GM12875 (cell line): Measurements from ENCODE around the gene KLHL15.

Experiments
- H3K4me3 ChIP-seq: one replicate; pipeline ENCODE4 v1.5.1; 2011; ENCODE audit warnings: low read depth, low read length, control low read depth
- TF ChIP-seq, protein P1 (sequence below): IDR thresholded peaks from 2 replicates; pipeline ENCODE4 v1.5.1; 2011; ENCODE audit warnings: low read depth, mild to moderate bottlenecking, control low read depth, inconsistent platforms, low read length, moderate library complexity, borderline replicate concordance; ENCODE audit not compliant: insufficient read depth

KLHL15 gene

DNA sequence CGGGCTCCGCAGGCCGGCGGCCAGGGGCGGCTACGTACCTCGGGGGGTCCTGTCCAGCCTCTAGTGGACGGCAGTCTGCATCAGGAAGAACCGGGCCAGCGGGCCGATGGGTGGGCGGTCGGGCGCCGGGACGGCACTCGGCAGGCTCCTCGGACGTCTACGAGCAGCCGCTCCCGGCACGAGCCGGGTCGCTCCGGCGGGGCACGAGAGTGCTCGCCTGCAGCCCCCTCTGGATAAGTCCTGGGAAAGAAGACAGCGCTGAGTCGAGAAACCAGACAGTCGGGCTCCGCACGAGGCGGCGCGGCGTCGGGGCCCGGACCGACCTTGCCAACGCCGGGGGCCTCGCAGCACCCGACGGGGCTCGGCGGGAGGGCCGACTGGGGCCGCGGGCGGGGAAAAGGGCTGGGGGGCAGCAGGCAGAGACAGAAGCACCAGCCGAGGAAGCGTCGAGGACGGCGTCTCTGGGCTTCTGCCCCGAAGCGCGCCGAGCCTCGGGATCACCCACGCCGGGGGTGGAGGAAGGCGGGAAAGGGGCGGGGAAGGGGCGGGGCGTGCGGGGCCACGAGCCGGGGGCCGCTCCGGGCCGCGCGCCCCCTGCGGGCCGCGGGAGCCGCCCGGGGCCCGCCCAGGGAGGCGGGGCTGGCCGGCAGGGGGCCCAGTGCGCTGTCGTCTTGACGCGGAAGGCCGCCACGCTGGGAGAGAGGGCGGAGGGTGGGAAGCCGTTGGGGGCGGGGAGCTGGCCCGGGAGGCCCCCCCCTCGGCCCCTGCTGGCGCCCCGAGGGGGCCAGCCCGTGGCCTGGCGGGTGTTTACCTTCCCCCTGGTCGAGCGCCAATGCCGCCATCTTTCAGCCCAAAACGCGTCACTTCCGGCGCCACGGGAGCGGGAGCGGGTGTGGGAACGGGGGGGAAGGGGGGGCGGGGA, 1.9 kb downstream of the KLHL15 start:
- TF ChIP-seq, protein P1, sequence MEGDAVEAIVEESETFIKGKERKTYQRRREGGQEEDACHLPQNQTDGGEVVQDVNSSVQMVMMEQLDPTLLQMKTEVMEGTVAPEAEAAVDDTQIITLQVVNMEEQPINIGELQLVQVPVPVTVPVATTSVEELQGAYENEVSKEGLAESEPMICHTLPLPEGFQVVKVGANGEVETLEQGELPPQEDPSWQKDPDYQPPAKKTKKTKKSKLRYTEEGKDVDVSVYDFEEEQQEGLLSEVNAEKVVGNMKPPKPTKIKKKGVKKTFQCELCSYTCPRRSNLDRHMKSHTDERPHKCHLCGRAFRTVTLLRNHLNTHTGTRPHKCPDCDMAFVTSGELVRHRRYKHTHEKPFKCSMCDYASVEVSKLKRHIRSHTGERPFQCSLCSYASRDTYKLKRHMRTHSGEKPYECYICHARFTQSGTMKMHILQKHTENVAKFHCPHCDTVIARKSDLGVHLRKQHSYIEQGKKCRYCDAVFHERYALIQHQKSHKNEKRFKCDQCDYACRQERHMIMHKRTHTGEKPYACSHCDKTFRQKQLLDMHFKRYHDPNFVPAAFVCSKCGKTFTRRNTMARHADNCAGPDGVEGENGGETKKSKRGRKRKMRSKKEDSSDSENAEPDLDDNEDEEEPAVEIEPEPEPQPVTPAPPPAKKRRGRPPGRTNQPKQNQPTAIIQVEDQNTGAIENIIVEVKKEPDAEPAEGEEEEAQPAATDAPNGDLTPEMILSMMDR: 0 out of 2 replicates have a peak, but pooled peaks have one; percentile 15

DNA sequence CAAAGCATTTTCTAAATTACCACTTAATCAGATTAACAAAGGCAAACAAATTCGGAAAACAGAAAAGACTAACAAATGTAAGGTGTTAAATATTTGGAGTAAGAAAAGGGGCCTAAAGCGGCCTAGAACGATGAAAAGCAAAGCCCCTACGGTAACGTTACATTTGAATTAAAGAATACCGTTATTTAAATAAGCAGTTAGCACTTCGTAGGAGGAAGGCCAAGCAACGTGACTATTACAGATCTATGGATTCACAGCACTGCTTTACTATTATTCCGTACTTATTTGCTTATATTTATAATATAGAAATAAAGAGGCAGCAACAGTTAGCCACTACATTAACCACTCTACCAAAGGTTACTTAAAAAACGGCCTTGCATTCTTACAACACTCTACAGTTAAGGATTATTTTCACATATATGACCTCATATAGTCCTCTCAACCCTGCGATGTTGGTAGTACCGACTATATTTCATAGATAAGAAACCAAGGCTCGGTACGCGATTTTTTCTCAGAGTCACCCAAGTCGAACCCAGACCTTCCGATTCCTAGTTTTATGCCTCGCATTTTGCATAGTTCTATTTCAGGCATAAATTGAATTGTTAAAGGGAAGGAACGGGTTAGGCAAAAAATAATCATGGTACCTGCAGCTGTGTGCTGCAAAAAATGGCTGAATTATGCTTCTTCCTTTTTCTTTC, 2.9 kb downstream of the KLHL15 start:
- H3K4me3 ChIP-seq: peak overlapping the region; percentile 88

More for the DNA sequence above, 1.9 kb downstream of the KLHL15 start:
- H3K4me3 ChIP-seq: peak overlapping the region; percentile 88

DNA sequence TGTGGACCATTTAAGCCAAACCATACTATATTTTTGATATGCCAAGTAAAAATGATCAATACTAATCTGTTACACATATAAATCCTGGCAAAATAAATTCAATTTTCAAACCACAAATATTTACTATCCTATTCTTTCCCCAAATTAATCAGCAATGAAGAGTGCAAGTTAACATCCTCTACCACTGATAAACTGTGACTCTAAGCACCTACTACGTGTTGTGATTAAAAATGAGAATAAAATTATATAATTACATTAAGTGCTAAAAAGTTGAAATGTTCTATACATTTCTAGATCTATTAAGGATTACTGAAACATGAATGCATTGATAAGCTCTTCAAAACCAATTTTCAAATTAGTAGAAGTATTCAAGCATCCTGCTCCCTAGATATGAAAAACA, 3.4 kb downstream of the KLHL15 start:
- peak overlapping the region; percentile 88 for H3K4me3 ChIP-seq
- TF ChIP-seq, protein P1: no peak

More for the DNA sequence above, 2.9 kb downstream of the KLHL15 start:
- TF ChIP-seq, protein P1: no peak

DNA sequence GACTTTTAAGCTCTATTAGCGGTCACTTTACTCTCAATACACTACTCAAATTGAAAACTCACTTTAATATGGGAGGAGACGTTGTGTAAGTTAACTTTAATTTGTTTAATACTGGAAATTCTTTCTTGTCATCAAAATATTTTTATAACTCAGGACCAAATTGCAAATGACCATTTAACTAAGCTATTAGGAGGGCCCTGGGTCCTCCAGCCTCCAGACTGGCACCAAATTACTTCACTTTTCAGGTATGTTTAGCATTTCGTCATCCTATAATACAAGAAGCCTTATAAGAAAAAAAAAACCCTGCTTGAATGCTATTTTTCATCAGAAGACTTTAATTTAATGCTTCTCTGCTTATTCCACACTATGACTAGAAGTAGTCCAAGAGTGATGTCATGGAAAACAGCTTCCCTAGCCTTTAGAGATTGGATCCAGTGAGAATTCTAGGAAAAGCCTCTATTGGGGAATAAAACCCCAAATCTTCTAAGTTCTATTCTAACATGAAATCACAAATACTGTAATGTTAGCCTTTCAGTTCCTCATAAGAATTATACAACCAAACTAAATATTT, 6.6 kb downstream of the KLHL15 start:
- TF ChIP-seq, protein P1: no peak
- no peak overlapping the region for H3K4me3 ChIP-seq

DNA sequence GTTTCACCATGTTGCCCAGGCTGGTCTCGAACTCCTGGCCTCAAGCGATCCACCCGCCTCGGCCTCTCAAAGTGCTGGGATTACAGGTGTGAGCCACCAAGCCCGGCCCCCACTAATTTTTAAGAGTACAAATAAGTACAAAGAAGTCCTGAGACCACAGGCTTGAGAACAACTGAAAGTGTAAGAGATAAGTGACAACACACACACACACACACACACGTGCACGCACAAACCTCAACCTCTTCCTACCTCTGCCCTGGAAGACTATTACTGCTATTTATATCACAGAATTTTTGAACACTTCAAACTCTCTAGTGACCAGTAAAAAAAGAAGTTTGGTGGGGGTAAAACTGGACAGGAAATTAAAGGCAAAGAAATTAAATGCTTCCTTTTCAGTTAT, 7.5 kb downstream of the KLHL15 start:
- TF ChIP-seq, protein P1: no peak
- H3K4me3 ChIP-seq: no peak overlapping the region

DNA sequence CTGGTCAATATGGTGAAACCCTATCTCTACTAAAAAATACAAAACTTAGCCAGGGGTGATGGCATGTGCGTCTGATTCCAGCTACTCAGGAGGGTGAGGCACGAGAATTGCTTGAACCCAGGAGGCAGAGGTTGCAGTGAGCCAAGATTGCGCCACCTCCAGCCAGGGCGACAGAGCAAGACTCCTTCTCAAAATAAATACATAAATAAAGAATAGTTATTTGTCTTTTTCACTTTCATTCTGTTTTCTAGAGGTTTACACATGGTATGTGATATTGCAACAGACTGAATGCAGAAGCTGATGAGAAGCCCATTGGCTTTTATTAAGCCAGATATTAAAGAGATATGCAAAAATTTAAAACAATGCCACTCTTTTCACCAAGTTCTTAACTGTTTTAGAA, 8.2 kb downstream of the KLHL15 start:
- H3K4me3 ChIP-seq: no peak overlapping the region
- TF ChIP-seq, protein P1: no peak
